ENCODE measurements around the gene MTMR3. TPM values are rescaled to one million over a fixed set of nuclear protein-coding genes. Genes with fewer than 3 reads are reported as not detected.

Gene MTMR3
- total RNA-seq, 1 experiment from 2014 or later, result 26.8 TPM

- CTCF ChIA-PET, result no interaction called here
- Histone ChIP-seq H3K4me1 (ENCODE audit: control insufficient read depth, insufficient read depth, low read length) (no peaks in the 10 kb centered on the region), H3K36me3 (ENCODE audit: control insufficient read depth, insufficient read depth, low read length) (no peaks in the 10 kb centered on the region), H3K9me3 (ENCODE audit: control insufficient read depth, insufficient read depth, low read depth, low read length) (no peaks in the 10 kb centered on the region), H3K4me3 (ENCODE audit: low read depth in 2 of 2, low read length in 2 of 2) (no peak overlapping the region), H3K27me3 (ENCODE audit: control insufficient read depth, insufficient read depth, low read length) (no peaks in the 10 kb centered on the region), H3K27ac (ENCODE audit: low read length) (no peak overlapping the region)
- no TSS peak for BruUV-seq (replicated peaks)
- in situ Hi-C loops (cut with HindIII; ENCODE audit: low pct_unique_long_range_greater_than_20kb, low sequenced_read_pairs) (no loop called here), intact Hi-C loops (cut with micrococcal nuclease; ENCODE audit: unreplicated experiment) (no loop called here)
- no peak for ATAC-seq
- POLR2A ChIA-PET, result no interaction called here
- no peak for DNase-seq (ENCODE audit: low read depth, low spot score)
- TF ChIP-seq TCF7L2 (IDR thresholded peaks at IDR 0.05; ENCODE audit: low read depth, low read length) (no peak), CTCF (IDR thresholded peaks at IDR 0.05) (no peak), REST (IDR thresholded peaks at IDR 0.05; ENCODE audit: insufficient read depth in 1 of 2, low read depth in 2 of 2, low read length in 1 of 2) (no peak), POLR2AphosphoS5 (IDR thresholded peaks at IDR 0.05; ENCODE audit: low read depth, low read length) (no peak), SIN3A (IDR thresholded peaks at IDR 0.05; ENCODE audit: borderline replicate concordance, insufficient read depth, low read depth, low read length) (no peak)
Measured at GRCh38 chr22:30031764-30032455, 148.9 kb downstream of the MTMR3 start.

GRCh38 chr22:30033137-30033536 is 150.2 kb downstream of the MTMR3 start:
- ATAC-seq (no peak), DNase-seq (ENCODE audit: low read depth, low spot score) (no peak)
- Histone ChIP-seq H3K27me3 (ENCODE audit: control insufficient read depth, insufficient read depth, low read length) (no peaks in the 10 kb centered on the region), H3K36me3 (ENCODE audit: control insufficient read depth, insufficient read depth, low read length) (no peaks in the 10 kb centered on the region), H3K4me3 (ENCODE audit: low read depth in 2 of 2, low read length in 2 of 2) (no peak overlapping the region), H3K4me1 (ENCODE audit: control insufficient read depth, insufficient read depth, low read length) (no peaks in the 10 kb centered on the region), H3K27ac (ENCODE audit: low read length) (no peak overlapping the region), H3K9me3 (ENCODE audit: control insufficient read depth, insufficient read depth, low read depth, low read length) (no peaks in the 10 kb centered on the region)
- intact Hi-C loops (cut with micrococcal nuclease; ENCODE audit: unreplicated experiment) (no loop called here), in situ Hi-C loops (cut with HindIII; ENCODE audit: low pct_unique_long_range_greater_than_20kb, low sequenced_read_pairs) (no loop called here)
- ChIA-PET CTCF (no interaction called here), POLR2A (no interaction called here)
- TF ChIP-seq POLR2AphosphoS5 (IDR thresholded peaks at IDR 0.05; ENCODE audit: low read depth, low read length) (no peak), CTCF (IDR thresholded peaks at IDR 0.05) (no peak), TCF7L2 (IDR thresholded peaks at IDR 0.05; ENCODE audit: low read depth, low read length) (no peak), SIN3A (IDR thresholded peaks at IDR 0.05; ENCODE audit: borderline replicate concordance, insufficient read depth, low read depth, low read length) (no peak), REST (IDR thresholded peaks at IDR 0.05; ENCODE audit: insufficient read depth in 1 of 2, low read depth in 2 of 2, low read length in 1 of 2) (no peak)
- no TSS peak for BruUV-seq (replicated peaks)

Data from Panc1 (cell line).